ENCODE data around the gene NTM.

Gene NTM

GRCh38 chr11:132211479-132211878 is 841.1 kb downstream of the NTM start:
- no peak for FAIRE-seq
- TF ChIP-seq POLR2AphosphoS5 (IDR thresholded peaks at IDR 0.05; ENCODE audit: low read depth, low read length) (no peak), SPI1 (IDR thresholded peaks at IDR 0.05; ENCODE audit: low read depth, low read length) (no peak), TAF1 (IDR thresholded peaks at IDR 0.05; ENCODE audit: low read depth, low read length) (no peak), PAX5 (IDR thresholded peaks at IDR 0.05; ENCODE audit: insufficient read depth, low read length, severe bottlenecking) (no peak), POLR2A (IDR thresholded peaks at IDR 0.05; ENCODE audit: low read depth, low read length) (no peak), POU2F2 (IDR thresholded peaks at IDR 0.05; ENCODE audit: low read depth, low read length) (no peak)

GRCh38 chr11:132217856-132218255 is 847.4 kb downstream of the NTM start:
- TF ChIP-seq POLR2A (IDR thresholded peaks at IDR 0.05; ENCODE audit: low read depth, low read length), result no peak
- TF ChIP-seq SPI1 (IDR thresholded peaks at IDR 0.05; ENCODE audit: low read depth, low read length), result no peak
- no peak for TF ChIP-seq POU2F2 (IDR thresholded peaks at IDR 0.05; ENCODE audit: low read depth, low read length)
- TF ChIP-seq POLR2AphosphoS5 (IDR thresholded peaks at IDR 0.05; ENCODE audit: low read depth, low read length), result no peak
- no peak for TF ChIP-seq PAX5 (IDR thresholded peaks at IDR 0.05; ENCODE audit: insufficient read depth, low read length, severe bottlenecking)
- no peak for TF ChIP-seq TAF1 (IDR thresholded peaks at IDR 0.05; ENCODE audit: low read depth, low read length)
- FAIRE-seq (no peak), DNase-seq (ENCODE audit: insufficient read length, low spot score) (no peak)

More at GRCh38 chr11:132211479-132211878, 841.1 kb downstream of the NTM start:
- DNase-seq (ENCODE audit: insufficient read length, low spot score), result no peak

- FAIRE-seq, result no peak
Observed at GRCh38 chr11:132220474-132220873, 850.1 kb downstream of the NTM start.

GRCh38 chr11:132222345-132222744 is 851.9 kb downstream of the NTM start:
- TF ChIP-seq POU2F2 (IDR thresholded peaks at IDR 0.05; ENCODE audit: low read depth, low read length), result no peak
- no peak for TF ChIP-seq TAF1 (IDR thresholded peaks at IDR 0.05; ENCODE audit: low read depth, low read length)
- TF ChIP-seq POLR2AphosphoS5 (IDR thresholded peaks at IDR 0.05; ENCODE audit: low read depth, low read length), result no peak
- no peak for TF ChIP-seq PAX5 (IDR thresholded peaks at IDR 0.05; ENCODE audit: insufficient read depth, low read length, severe bottlenecking)
- TF ChIP-seq POLR2A (IDR thresholded peaks at IDR 0.05; ENCODE audit: low read depth, low read length), result no peak
- TF ChIP-seq SPI1 (IDR thresholded peaks at IDR 0.05; ENCODE audit: low read depth, low read length), result no peak
- FAIRE-seq, result no peak
- DNase-seq (ENCODE audit: insufficient read length, low spot score), result no peak

More at GRCh38 chr11:132220474-132220873, 850.1 kb downstream of the NTM start:
- no peak for DNase-seq (ENCODE audit: insufficient read length, low spot score)
- TF ChIP-seq TAF1 (IDR thresholded peaks at IDR 0.05; ENCODE audit: low read depth, low read length), result no peak
- TF ChIP-seq SPI1 (IDR thresholded peaks at IDR 0.05; ENCODE audit: low read depth, low read length), result no peak
- no peak for TF ChIP-seq PAX5 (IDR thresholded peaks at IDR 0.05; ENCODE audit: insufficient read depth, low read length, severe bottlenecking)
- no peak for TF ChIP-seq POLR2A (IDR thresholded peaks at IDR 0.05; ENCODE audit: low read depth, low read length)

- FAIRE-seq (no peak), DNase-seq (ENCODE audit: insufficient read length, low spot score) (no peak)
- no peak for TF ChIP-seq TAF1 (IDR thresholded peaks at IDR 0.05; ENCODE audit: low read depth, low read length)
Observed at GRCh38 chr11:132226522-132226921, 856.1 kb downstream of the NTM start.

- DNase-seq (ENCODE audit: insufficient read length, low spot score) (no peak), FAIRE-seq (no peak)
- no peak for TF ChIP-seq POLR2A (IDR thresholded peaks at IDR 0.05; ENCODE audit: low read depth, low read length)
- TF ChIP-seq SPI1 (IDR thresholded peaks at IDR 0.05; ENCODE audit: low read depth, low read length), result no peak
- TF ChIP-seq POLR2AphosphoS5 (IDR thresholded peaks at IDR 0.05; ENCODE audit: low read depth, low read length), result no peak
- no peak for TF ChIP-seq POU2F2 (IDR thresholded peaks at IDR 0.05; ENCODE audit: low read depth, low read length)
- no peak for TF ChIP-seq PAX5 (IDR thresholded peaks at IDR 0.05; ENCODE audit: insufficient read depth, low read length, severe bottlenecking)
- TF ChIP-seq TAF1 (IDR thresholded peaks at IDR 0.05; ENCODE audit: low read depth, low read length), result no peak
Observed at GRCh38 chr11:132228746-132229325, 858.4 kb downstream of the NTM start.

- TF ChIP-seq TAF1 (IDR thresholded peaks at IDR 0.05; ENCODE audit: low read depth, low read length) (no peak), POLR2A (IDR thresholded peaks at IDR 0.05; ENCODE audit: low read depth, low read length) (no peak), POLR2AphosphoS5 (IDR thresholded peaks at IDR 0.05; ENCODE audit: low read depth, low read length) (no peak), POU2F2 (IDR thresholded peaks at IDR 0.05; ENCODE audit: low read depth, low read length) (no peak), SPI1 (IDR thresholded peaks at IDR 0.05; ENCODE audit: low read depth, low read length) (no peak), PAX5 (IDR thresholded peaks at IDR 0.05; ENCODE audit: insufficient read depth, low read length, severe bottlenecking) (no peak)
- FAIRE-seq, result no peak
- DNase-seq (ENCODE audit: insufficient read length, low spot score), result no peak
Observed at GRCh38 chr11:132231656-132232347, 861.4 kb downstream of the NTM start.

GRCh38 chr11:132234878-132235277 is 864.5 kb downstream of the NTM start:
- FAIRE-seq (no peak), DNase-seq (ENCODE audit: insufficient read length, low spot score) (no peak)
- TF ChIP-seq POLR2A (IDR thresholded peaks at IDR 0.05; ENCODE audit: low read depth, low read length) (no peak), PAX5 (IDR thresholded peaks at IDR 0.05; ENCODE audit: insufficient read depth, low read length, severe bottlenecking) (no peak), SPI1 (IDR thresholded peaks at IDR 0.05; ENCODE audit: low read depth, low read length) (no peak), POU2F2 (IDR thresholded peaks at IDR 0.05; ENCODE audit: low read depth, low read length) (no peak), POLR2AphosphoS5 (IDR thresholded peaks at IDR 0.05; ENCODE audit: low read depth, low read length) (no peak)

GRCh38 chr11:132237781-132238180 is 867.4 kb downstream of the NTM start:
- TF ChIP-seq POLR2AphosphoS5 (IDR thresholded peaks at IDR 0.05; ENCODE audit: low read depth, low read length) (no peak), POU2F2 (IDR thresholded peaks at IDR 0.05; ENCODE audit: low read depth, low read length) (no peak), SPI1 (IDR thresholded peaks at IDR 0.05; ENCODE audit: low read depth, low read length) (no peak), TAF1 (IDR thresholded peaks at IDR 0.05; ENCODE audit: low read depth, low read length) (no peak), PAX5 (IDR thresholded peaks at IDR 0.05; ENCODE audit: insufficient read depth, low read length, severe bottlenecking) (no peak), POLR2A (IDR thresholded peaks at IDR 0.05; ENCODE audit: low read depth, low read length) (no peak)
- DNase-seq (ENCODE audit: insufficient read length, low spot score) (no peak), FAIRE-seq (no peak)

Measured in GM12891 (cell line).